Rectal smooth muscle tissue (tissue), 1 donor: ENCODE measurements around the gene CLDN5.

Experiments
- H3K27ac ChIP-seq: one replicate; pipeline ENCODE4 v1.7.0; 2013; ENCODE audit warnings: low read depth, low read length, inconsistent platforms
- H3K27me3 ChIP-seq: one replicate; pipeline ENCODE4 v1.7.0; 2013; ENCODE audit warnings: low read length; ENCODE audit not compliant: control insufficient read depth, insufficient read depth
- H3K36me3 ChIP-seq: one replicate; pipeline ENCODE4 v1.7.0; 2013; ENCODE audit warnings: low read length; ENCODE audit not compliant: control insufficient read depth, insufficient read depth
- H3K4me1 ChIP-seq: one replicate; pipeline ENCODE4 v1.7.0; 2013; ENCODE audit warnings: low read length; ENCODE audit not compliant: control insufficient read depth, insufficient read depth
- H3K4me3 ChIP-seq: one replicate; pipeline ENCODE4 v1.7.0; 2013; ENCODE audit warnings: low read length
- H3K9ac ChIP-seq: one replicate; pipeline ENCODE4 v1.7.0; 2013; ENCODE audit warnings: low read length

Gene CLDN5

DNA sequence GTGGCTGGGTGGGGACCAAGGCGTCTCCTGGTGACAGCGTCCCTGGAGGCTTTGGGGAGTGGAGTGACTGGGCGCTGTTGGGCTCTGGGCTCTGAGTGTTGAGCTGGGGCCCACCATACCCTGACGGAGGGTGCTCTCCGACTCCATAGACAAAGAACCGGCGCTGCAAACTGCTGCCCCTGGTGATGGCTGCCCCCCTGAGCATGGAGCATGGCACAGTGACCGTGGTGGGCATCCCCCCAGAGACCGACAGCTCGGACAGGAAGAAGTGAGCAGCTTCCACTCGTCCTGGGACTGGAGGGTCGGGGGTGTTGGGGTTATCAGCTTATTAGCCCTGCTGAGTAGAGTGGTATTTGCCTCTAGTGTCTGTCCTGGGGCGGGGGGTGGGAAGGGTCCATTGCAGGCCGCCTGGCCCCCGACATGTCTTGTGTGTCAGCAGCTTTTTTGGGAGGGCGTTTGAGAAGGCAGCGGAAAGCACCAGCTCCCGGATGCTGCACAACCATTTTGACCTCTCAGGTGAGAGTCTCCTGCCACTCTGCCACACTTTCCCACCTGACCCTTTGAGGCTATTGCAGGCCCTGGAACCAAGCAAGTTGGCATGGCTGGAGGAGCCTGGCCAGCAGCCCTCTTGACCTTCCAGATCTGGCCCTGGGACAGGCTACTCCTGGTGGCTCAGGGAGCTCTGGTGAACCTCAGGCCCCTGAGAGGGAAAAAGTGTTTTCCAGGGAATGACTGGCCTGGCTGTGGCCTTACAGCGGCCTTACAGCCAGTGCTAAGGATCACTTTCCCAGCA lies 7.6 kb downstream of the CLDN5 start:
- Histone ChIP-seq H3K4me3 (no peak overlapping the region), H3K27me3 (no peaks in the 10 kb centered on the region), H3K36me3 (no peaks in the 10 kb centered on the region), H3K9ac (no peak overlapping the region), H3K4me1 (no peaks in the 10 kb centered on the region), H3K27ac (no peak overlapping the region)

- H3K9ac ChIP-seq = no peak overlapping the region
- no peak overlapping the region for H3K4me3 ChIP-seq
- no peaks in the 10 kb centered on the region for H3K36me3 ChIP-seq
- H3K27me3 ChIP-seq = no peaks in the 10 kb centered on the region
- no peak overlapping the region for H3K27ac ChIP-seq
- H3K4me1 ChIP-seq = no peaks in the 10 kb centered on the region
Measured at GRCh38 chr22:19515654-19516377, 8.4 kb downstream of the CLDN5 start.

- no peak overlapping the region for H3K4me3 ChIP-seq
- H3K36me3 ChIP-seq = no peaks in the 10 kb centered on the region
- no peak overlapping the region for H3K27ac ChIP-seq
- H3K27me3 ChIP-seq = no peaks in the 10 kb centered on the region
- no peak overlapping the region for H3K9ac ChIP-seq
- H3K4me1 ChIP-seq = no peaks in the 10 kb centered on the region
Measured at GRCh38 chr22:19514831-19515565, 9.2 kb downstream of the CLDN5 start.

- H3K27ac ChIP-seq = no peak overlapping the region
- no peak overlapping the region for H3K4me3 ChIP-seq
- H3K27me3 ChIP-seq = no peaks in the 10 kb centered on the region
- no peak overlapping the region for H3K9ac ChIP-seq
- H3K36me3 ChIP-seq = no peaks in the 10 kb centered on the region
- H3K4me1 ChIP-seq = no peaks in the 10 kb centered on the region
Measured at GRCh38 chr22:19513823-19514222, 10.4 kb downstream of the CLDN5 start.

DNA sequence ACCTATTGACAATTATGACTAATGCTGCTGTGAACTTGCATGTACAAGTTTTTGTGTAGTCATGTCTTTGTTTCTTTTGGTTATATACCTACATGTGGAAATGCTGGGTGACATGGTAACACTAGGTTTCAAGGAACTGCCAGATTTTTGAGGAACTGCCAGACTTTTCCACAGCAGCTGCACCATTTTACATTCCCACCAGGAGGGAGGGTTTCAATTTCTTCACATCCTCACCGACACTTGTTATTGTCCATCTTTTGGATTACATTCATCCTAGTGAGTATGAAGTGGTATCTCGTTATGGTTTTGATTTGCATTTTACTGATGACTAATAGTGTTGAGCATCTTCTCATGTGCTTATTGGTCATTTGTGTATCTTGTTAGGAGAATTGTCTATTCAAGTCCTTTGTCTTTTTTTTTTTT lies 13.3 kb downstream of the CLDN5 start:
- H3K27ac ChIP-seq = no peak overlapping the region
- H3K4me3 ChIP-seq = no peak overlapping the region
- H3K9ac ChIP-seq = no peak overlapping the region
- no peaks in the 10 kb centered on the region for H3K4me1 ChIP-seq
- H3K27me3 ChIP-seq = no peaks in the 10 kb centered on the region
- H3K36me3 ChIP-seq = no peaks in the 10 kb centered on the region

DNA sequence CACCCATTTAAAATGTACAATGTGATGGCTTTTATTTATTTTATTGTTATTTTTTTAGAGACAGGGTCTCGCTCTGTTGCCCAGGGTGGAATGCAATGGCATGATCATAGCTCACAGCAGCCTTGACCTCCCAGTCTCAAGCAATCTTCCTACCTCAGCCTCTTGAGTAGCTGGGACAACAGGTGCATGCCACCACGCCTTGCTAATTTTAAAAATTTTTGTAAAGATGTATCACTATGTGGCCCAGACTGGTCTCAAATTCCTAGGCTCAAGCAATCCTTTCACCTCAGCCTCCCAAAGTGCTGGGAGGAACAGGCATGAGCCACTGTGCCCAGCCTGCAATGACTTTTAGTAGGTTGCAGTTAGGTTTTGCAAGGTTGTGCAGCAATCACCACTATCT lies 14.3 kb downstream of the CLDN5 start:
- Histone ChIP-seq H3K9ac (no peak overlapping the region), H3K27me3 (no peaks in the 10 kb centered on the region), H3K27ac (no peak overlapping the region), H3K4me3 (no peak overlapping the region), H3K4me1 (no peaks in the 10 kb centered on the region), H3K36me3 (no peaks in the 10 kb centered on the region)

DNA sequence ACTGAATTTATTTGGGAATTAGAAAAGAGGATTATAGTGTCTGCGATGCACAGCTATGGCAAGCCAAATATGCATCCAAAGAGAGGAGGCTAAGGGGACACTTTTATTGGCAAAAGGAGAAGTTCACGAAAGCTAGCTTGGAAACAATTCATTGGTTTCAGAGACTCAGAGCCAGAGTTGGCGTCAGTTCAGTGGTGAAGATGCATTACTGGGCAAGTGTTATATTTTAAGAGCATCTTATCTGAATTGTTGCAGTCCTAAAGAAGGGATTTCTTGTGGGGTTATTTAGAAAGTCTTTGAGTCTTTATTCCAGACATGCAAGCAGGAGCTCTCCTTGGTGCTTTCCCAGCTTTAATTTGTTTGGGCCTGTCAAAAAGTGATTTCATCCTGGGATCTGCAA lies 15.0 kb downstream of the CLDN5 start:
- H3K9ac ChIP-seq = no peak overlapping the region
- H3K27me3 ChIP-seq = no peaks in the 10 kb centered on the region
- no peak overlapping the region for H3K27ac ChIP-seq
- no peaks in the 10 kb centered on the region for H3K36me3 ChIP-seq
- H3K4me3 ChIP-seq = no peak overlapping the region
- H3K4me1 ChIP-seq = no peaks in the 10 kb centered on the region

DNA sequence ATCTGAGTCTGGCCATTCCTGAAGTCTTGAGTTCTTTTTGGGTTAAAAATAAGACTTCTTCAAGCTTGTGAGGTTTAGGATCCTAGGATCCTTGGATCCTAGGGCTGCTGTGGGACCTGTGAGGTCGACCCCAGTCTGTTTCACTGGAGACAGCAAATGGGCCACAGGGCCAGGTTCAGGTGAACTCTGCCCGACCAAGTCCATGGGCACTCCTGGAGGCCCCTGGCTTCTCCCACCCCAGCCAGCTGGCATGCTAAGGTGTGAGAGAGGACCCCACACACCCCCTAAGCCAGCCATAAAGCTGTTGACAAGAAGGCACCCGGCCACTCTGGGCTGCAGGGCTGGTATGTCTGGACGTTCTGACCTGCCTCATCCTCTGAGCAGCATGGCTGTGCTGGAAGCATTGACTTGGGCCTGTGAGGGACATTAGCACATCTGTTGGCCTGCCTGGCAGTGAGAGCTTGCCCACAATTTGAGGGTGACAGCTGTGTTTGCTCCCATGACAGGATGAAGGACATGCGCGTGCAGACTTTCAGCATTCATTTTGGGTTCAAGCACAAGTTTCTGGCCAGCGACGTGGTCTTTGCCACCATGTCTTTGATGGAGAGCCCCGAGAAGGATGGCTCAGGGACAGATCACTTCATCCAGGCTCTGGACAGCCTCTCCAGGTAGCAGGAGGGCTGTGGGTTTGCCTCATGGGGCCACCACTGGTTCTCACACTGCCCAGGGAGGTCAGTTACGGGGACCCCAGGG lies 16.0 kb downstream of the CLDN5 start:
- Histone ChIP-seq H3K27ac (no peak overlapping the region), H3K4me1 (no peaks in the 10 kb centered on the region)

GRCh38 chr22:19507534-19507861 lies 16.7 kb downstream of the CLDN5 start:
- no peaks in the 10 kb centered on the region for H3K36me3 ChIP-seq
- no peaks in the 10 kb centered on the region for H3K27me3 ChIP-seq
- H3K4me1 ChIP-seq = no peaks in the 10 kb centered on the region
- H3K9ac ChIP-seq = no peak overlapping the region
- no peak overlapping the region for H3K27ac ChIP-seq
- H3K4me3 ChIP-seq = no peak overlapping the region

More for the DNA sequence above, 16.0 kb downstream of the CLDN5 start:
- Histone ChIP-seq H3K36me3 (no peaks in the 10 kb centered on the region), H3K4me3 (no peak overlapping the region), H3K27me3 (no peaks in the 10 kb centered on the region), H3K9ac (no peak overlapping the region)

- H3K4me1 ChIP-seq = no peaks in the 10 kb centered on the region
- H3K9ac ChIP-seq = no peak overlapping the region
- no peak overlapping the region for H3K27ac ChIP-seq
- H3K36me3 ChIP-seq = no peaks in the 10 kb centered on the region
- no peaks in the 10 kb centered on the region for H3K27me3 ChIP-seq
- no peak overlapping the region for H3K4me3 ChIP-seq
Measured at GRCh38 chr22:19506212-19506611, 18.0 kb downstream of the CLDN5 start.

- H3K9ac ChIP-seq = no peak overlapping the region
- H3K27me3 ChIP-seq = no peaks in the 10 kb centered on the region
- no peak overlapping the region for H3K27ac ChIP-seq
- H3K4me3 ChIP-seq = no peak overlapping the region
- H3K36me3 ChIP-seq = no peaks in the 10 kb centered on the region
- no peaks in the 10 kb centered on the region for H3K4me1 ChIP-seq
Measured at GRCh38 chr22:19505735-19506126, 18.5 kb downstream of the CLDN5 start.
